ENCODE results near the gene MOK.
"Not testable (repeated sequence)": the region's sequence is repeated elsewhere in the genome, so short reads cannot be mapped to it uniquely, and the experiment has no call there.

Gene MOK

DNA sequence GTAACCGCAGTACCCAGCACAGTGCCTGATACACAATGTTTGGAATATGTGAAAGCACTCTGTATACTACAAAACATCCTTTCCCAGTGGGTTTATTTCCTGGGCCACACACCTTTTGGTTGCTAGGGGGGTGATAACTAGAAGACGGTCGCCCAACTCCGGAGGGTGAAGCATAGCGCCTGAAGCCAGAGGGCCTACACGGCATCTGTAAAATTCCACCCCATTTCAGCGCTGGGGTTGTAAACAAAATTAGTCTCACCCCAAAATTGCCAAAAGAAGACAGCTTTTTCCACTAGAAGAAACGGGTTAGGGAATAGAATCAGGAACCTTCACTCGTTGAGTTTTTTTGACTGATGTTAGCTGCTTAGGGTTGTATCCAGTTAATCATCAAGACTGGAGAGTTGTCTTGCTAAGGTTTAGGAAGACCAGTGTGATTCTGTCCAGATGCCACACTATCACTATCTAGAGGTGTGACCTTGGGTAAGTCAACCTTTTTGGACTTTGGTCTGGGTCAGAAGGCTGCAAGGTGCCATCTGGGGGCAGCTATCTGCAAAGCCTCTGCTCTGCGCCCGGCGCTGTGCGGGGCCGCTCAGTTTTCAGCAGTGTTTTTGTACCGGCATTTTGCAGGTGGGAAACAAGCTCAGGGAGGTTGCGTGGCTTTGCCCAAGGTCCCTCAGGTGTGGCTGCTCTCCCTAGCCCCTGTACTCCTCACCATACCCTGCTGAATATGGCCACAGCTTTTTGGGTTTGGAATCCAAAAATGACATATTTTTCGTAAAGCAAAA, 15.9 kb upstream of the MOK start:
- DNase-seq = no peak

DNA sequence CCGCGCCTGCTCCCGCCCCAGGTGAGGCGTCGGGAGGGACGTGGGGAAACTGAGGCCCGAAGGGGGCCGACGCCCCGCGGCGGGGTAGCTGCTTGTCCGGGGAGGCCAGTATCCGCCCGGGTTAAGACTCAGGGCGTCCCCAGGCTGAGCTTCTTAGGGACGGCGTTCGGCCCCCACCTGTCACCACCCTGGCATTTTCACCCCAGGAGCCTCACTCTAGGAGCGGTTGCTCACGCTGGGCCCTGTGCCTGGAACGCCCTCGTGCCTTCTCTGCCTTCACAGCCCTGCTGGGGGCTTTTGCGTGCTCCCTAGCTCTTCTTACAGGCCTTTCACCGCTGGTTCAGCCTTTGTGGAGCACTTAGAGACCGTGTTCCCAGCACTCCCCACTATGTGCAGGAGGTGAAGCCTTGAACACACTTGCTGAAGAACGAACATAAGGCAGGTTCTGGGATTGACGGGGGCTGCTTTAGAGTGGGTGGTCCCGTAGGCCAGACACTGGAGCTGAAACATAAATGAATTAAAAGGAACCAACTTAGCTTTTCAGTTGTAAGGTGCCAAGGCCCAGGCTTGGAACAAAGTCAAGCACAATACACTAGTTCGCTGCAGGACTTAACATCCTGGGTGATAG, 15.2 kb upstream of the MOK start:
- DNase-seq = peak; percentile 37

DNA sequence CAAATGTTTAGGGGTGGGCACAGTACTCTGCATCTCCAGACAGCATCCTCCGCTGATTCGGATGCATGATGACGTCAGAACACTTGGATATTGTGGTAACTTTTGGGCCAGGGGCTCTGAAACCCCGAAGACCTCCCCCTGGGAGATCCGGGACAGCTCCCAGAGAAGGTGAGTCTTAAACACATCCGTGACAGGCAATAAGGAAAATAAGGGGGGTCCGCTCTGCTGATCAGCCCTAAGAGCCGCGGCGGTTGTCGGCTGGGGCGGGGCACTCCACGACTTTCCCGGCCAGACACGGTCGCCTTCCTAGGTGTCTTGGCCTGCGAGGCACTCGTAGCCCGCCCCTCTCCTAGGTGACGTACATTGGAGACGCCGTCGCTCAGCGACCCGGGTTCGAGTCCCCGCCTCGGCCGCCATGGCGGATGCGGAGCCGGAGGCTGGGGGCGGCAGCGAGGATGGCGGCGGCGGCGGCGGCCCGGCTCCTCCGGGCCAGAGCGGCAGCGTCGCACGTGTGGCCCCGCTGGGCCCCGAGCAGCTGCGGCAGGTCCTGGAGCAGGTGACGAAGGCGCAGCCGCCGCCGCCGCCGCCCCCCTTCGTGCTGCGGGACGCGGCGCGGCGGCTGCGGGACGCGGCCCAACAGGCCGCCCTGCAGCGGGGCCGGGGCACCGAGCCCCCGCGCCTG, 14.5 kb upstream of the MOK start, which contains the start of gene ZNF839:
ZNF839 (plus strand) TSS at position 396 of the 682 bp plus-strand sequence; CDS start at position 416, 20 bp downstream.
- DNase-seq = peak; percentile 94

DNA sequence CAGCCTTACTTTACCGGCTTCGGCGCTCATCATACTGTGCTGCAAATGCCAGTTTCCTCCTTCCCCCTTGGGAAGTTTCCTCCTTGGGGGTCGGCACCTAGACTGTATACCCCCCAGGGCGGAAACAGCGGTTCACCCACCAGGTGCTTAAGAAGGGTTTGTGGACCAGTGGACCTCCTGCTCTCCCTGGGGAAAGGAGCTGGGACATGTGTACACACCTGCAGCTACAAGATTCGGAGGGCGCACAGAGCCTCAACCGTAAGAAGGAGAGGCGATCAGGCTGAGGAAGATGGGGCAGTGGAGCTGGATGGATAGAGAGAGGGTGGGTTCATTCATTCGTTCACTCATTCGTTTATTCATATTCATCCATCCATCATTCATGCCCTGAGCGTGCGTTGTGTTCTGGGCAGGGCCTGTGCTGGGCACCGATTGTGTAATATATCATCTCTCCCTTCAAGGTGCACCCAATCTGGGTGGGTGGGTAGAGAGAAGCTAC, 13.9 kb upstream of the MOK start:
- no peak for DNase-seq

DNA sequence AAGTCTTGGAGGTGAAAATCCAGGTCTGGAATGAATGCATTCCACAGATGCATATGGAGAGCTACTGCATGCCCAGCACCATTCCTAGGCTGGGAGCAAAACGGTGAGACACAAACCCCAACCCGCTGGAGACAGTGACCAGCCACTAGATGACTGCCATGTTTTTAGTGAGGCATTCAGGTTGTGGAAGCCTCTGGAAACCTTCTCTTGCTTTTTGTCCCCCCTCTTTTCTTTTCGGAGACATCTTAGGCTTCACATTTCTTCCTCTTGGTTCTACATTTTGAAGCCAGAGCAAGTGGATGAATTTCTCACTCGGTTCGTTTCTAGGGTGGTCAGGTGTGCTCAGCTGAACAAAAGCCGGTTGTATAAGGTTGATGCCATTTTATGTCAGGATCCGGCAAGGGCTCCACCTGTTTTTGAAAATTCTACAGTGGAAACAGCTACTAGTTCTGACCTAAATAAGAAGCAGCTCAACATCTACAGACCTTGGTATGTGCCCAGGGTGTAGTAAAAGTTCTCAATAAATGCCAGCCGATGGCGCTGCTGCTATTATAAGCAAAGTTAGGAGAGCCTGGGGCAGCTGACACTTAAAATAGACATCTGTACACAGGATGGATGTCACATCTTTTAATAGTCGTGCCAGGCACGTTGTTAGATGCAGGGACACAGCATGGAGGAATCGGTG, 12.7 kb upstream of the MOK start:
- DNase-seq = no peak

DNA sequence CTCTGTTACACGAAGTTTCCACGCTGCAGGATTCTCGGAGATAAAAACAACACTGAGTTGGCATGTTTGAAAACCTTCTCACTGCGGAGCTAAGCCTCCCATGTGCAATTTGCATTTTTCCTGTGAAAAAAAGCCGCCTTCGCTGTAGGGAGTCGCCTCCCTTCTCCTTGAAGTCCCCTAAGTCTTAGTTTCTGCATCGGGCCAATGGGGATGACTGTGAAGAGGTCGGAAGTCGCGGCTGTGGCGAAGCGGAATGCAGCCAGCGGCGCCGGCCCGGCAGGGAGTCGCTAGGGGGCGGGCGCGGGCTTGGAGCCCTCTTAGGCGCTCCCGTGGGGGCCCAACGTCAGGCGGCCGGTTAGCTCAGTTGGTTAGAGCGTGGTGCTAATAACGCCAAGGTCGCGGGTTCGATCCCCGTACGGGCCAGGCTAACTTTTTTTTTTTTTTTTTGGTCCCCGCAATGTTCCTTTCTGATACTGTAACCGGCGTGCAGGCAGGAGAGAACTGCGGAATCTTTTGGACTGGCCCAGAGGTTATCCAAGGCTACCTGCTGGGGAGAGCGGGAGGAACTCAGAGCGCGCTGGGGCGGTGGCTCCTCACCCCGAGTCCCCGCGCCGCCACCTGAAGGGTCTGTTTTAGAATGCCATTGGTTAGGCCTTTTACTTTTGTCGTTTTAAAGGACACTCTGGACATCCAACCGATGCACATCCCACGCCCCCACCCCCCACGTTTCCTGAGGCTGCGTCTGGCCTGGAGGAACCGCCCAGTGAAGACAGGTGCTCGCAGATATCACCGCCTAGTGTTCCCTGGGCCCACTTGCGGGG, 12.0 kb upstream of the MOK start:
- DNase-seq = peak; percentile 95

DNA sequence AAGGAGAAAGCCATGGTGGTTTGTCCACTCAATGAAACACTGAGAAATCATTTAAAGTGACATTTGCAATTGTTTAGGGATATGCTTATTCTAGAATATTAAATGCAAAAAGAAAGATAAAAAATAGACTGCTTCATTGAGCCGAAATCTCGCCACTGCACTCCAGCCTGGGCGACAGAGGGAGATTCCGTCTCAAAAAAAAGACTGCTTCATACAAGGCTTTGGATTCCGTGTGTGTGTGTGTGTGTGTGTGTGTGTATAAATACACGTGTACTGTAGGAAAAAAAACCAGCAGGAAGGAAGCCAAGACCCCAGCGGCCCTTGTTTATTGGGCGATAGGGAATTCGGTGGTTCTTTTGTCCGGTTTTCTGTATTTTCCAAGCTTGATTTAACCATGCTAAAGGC, 11.4 kb upstream of the MOK start:
- peak; percentile 6 for DNase-seq

DNA sequence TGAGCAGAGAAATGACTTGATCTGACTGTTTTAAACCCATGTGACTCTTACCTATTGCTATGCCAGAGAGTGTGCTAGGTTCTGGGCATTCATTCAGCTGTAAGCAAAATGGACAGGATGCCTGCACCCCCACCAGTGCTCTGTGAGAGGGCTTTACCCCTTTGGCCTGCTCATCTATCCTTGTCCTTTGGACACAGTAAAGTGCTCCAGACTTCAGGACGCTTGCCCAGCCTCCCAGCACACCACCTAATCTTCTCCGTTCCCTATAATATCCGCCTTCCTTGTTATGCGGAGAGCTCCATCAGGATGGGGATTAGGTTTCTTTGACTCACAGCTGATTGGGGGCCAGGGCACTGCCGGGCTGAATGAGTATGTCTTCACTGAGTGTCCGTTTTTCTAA, 10.2 kb upstream of the MOK start:
- no peak for DNase-seq

DNA sequence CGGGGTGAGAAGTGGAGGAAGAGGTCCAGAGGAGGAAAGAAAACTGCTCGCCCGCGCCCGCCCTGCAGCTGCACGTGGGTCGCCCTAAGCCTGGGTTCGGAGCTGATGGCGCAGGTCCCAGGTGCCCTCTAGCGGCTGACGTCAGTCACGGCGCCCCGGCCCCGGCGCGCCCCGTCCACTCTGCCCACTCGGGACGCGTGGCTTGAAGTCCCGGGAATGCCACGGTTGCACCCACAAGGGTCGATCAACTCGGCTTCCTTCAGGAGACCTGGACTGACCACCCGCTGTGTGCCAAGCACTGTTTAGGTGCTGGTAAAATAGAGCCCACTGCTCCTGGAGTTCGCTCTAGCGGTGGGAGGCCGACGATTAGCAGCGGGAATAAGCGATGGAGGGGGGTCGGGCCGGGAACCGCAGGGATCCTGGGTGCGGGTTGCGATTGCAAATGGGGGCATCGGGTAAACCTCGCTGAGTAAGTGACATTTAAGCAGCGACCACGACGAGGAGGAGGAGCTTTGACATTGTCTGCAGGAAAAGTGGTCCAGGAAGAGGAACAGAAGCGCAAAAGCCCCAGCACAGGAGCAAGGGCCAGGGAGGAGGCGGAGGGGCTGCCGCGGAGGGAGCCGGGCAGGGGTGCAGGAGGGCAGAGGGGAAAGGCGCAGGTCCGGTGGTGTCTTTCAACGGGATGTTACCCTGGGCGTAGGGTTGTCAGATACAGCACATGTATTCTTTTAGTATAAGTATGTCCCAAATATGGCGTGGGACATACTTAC, 9.5 kb upstream of the MOK start:
- DNase-seq = peak; percentile 78

DNA sequence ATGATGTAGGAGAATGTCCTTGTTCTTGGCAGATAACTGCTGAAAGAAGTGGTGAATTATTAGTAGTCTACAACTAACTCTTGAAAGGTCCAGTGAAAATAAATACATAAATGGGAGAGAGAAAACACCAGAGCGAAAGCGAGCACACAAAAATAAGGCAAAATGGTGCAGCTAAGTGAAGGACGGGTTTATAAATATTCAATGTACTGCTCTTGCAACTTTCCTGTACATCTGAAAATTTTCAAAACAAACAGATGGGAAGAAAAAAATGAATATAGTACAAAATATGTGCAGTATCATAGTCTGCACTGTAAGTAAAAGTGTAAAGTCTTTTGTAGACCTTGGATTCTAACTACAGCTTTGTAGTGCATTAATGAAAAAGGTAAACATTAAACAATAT, 1.3 kb downstream of the MOK start:
- no peak for DNase-seq

DNA sequence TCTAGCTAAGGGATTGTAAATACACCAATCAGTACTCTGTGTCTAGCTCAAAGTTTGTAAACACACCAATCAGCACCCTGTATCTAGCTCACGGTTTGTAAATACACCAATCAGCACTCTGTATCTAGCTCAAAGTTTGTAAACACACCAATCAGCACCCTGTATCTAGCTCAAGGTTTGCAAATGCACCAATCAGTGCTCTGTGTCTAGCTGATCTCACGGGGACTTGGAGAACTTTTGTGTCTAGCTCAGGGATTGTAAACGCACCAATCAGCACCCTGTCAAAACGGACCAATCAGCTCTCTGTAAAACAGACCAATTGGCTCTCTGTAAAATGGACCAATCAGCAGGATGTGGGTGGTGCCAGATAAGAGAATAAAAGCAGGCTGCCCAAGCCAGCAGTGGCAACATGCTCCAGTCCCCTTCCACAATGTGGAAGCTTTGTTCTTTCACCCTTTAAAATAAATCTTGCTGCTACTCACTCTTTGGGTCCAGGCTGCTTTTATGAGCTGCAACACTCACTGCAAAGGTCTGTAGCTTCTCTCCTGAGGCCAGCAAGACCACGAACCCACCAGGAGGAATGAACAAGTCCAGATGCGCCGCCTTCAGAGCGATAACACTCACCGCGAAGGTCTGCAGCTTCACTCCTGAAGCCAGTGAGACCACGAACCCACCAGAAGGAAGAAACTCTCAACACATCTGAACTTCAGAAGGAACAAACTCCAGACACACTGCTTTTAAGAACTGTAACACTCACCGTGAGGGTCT, 6.5 kb downstream of the MOK start:
- DNase-seq = not testable (repeated sequence)

DNA sequence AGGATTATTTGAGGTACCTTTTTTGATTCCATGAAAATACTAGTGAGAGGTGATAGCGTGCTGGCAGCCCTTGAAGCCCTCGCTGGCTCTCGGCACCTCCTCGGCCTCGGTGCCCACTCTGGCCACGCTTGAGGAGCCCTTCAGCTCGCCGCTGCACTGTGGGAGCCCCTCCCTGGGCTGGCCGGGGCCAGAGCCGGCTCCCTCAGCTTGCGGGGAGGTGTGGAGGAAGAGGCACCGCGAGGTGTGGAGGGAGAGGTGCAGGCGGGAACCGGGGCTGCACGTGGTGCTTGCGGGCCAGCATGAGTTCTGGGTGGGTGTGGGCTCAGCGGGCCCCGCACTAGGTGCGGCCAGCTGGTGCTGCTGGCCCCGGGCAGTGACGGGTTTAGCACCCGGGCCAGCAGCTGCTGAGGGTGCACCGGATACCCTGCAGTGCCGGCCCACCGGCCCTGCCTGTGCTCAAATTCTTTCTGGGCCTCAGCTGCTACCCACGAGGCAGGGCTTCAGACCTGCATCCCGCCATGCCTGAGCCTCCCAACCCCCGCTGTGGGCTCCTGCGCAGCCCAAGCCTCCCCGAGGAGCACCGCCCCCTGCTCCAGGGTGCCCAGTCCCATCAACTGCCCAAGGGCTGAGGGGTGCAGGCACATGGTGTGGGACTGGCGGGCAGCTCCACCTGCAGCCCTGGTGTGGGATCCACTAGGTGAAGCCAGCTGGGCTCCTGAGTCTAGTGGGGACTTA, 7.4 kb downstream of the MOK start:
- no peak for DNase-seq

DNA sequence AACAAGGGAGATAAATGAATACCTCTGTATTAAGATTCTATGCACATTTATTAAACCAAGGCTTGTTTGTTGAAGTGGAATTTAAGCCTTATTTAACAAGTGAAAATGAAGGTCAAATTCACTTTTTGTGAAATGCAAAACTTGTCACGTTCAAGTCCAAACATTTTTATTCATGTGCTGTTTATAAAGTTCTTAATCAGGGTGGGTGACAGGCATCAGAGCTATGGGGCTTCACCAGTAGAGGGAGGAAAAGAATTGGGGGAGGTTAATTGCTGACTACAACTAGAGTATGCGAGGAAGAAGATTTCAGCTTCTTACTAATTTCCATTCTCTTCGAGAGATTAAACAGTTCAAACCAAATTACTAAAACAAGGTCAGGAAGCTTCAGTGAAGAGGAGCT, 9.7 kb downstream of the MOK start:
- DNase-seq = no peak

DNA sequence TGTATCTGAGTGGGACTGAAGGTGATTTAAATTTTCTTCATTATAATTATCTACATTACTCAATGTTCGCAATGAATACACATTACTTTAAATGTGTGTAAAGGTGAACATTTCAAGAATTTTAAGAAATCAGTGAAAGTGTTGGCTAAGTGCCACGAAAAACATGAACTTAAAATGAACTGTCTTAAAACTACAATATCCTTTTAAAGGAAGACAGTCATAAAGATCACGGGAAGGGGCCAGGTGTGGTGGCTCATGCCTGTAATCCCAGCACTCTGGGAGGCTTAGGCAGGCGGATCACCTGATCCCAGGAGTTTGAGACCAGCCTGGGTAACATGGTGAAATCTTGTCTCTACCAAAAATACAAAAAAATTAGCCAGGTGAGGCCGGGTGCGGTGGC, 11.2 kb downstream of the MOK start:
- no peak for DNase-seq

DNA sequence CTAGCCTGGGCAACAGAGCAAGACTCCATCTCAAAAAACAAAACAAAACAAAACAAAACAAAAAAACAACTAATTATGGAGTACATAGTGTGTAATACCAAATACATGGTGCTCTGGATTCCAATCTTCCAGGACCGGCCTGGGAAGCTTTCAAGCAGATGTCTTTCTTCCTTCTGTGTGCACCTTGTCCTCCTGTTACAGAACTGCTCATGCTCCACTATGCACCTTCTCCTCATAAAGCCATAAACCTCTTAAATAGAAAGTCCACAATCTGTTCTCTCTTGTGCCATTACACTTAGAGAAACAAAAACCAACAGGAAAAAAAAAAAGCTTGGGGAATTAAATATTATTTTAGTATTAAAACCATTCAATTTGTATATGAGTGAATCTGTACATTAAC, 12.5 kb downstream of the MOK start:
- DNase-seq = no peak

DNA sequence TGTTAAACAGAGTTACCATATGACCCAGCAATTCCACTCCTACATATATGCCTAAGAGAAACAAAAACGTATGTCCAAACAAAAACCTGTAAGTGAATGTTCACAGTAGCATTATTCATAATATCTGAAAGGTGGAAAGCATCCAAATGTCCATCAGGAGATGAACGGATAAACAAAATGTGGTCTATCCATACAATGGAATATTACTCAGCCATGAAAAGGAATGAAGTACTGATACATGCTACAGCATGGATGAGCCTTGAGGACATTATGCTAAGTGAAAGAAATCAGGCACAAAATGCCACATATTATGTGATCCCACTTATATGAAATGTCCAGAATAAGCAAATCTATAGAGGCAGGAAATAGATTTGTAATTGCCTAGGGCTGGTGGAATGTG, 16.8 kb downstream of the MOK start:
- no peak for DNase-seq

DNA sequence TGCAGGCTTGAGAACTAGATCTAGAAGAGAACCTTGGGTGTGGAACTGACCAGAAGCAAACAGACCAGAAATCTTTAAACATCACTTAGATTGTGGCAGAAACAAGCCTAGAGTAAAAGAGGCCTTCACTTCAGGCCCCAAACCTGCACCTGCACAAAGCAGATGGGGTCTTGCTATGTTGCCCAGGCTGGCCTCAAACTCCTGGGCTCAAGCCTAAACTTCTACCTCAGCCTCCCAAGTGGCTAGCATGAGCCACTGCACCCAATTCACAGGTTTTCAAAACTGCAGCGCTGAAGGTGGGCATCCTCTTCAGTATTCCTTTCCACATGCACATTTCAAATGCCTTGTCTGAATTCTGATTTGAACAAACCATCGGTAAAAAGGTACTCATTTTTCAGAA, 19.9 kb downstream of the MOK start:
- no peak for DNase-seq

DNA sequence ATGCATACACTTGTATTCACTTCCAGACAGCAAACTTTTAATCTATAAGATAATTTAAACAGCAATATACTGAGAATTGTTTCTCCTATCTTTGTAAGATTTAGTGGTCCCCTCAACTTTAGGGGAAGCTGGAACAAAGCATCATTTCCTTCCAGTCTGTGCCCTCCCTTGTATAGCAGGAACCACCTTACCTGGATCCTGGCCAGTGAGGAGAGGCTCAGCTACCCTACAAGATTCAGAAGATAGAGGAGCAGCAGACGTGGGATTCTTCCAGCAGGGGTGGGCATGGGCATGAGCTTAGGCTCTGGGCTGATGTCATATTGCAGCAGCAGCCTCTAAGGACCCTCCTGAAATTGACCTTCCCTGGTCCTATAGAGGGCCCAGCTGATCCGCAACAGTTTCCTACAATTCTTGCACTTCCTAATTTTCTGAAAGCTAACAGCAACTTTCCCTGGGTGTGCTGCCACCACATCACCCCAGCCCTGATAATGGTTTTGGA, 21.3 kb downstream of the MOK start:
- DNase-seq = no peak

DNA sequence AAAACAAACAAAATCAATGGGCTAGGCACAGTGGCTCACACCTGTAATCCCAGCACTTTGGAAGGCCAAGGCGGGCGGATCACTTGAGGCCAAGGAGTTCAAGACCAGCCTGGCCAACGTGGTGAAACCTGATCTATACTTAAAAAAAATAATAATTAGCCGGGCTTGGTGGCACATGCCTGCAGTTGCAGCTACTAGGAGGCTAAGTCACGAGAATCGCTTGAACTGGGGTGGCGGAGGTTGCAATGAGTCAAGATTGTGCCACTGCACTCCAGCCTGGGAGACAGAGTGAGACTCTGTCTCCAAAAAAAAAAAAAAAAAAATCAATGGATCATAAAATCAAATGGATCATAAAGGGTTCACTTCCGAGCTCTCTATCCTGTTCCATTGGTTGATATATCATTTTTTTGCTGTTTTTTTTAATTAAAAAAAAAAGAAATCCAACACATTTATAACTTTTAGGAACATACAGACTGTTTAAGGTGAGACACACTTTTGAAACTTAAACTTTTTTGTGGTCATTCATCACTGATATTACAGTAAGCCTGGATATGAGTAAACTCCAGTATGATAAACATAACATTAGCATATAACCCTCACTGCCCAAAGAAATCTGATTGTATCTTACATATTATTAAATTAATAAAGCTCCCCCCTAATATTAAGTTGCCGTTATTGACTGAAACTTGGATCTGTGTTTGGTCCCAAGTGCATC, 22.1 kb downstream of the MOK start:
- no peak for DNase-seq
